GM10266 (cell line): Measurements from ENCODE around the gene MT1F.

Experiments
- DNase-seq: peaks from one replicate; pipeline ENCODE4 v3.0.0; 2012; ENCODE audit errors: extremely low spot score
- TF ChIP-seq, protein P1 (sequence below): IDR thresholded peaks from 2 replicates; pipeline ENCODE4 v1.5.1; 2012; ENCODE audit warnings: mild to moderate bottlenecking, low read depth; ENCODE audit not compliant: control insufficient read depth, insufficient read depth; ENCODE audit errors: missing control alignments

The MT1F gene

DNA sequence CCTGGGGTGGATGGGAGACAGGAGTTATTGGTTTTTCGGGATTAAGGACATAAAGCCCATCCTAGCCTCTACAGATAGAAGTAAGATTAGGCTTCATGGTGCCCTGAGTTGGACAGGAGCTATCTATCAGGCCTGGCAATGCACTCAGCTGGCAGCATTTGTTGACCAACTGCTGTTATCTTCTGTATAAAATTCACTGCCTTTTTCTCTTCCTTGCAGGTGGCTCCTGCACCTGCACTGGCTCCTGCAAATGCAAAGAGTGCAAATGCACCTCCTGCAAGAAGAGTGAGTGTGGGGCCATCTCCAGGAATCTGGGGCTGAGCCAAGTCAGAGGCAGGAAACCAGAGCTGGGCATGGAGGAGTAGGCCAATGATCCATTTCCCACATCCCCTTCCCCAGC lies 18.7 kb upstream of the MT1F start:
- DNase-seq, result no peak
- TF ChIP-seq, protein P1, sequence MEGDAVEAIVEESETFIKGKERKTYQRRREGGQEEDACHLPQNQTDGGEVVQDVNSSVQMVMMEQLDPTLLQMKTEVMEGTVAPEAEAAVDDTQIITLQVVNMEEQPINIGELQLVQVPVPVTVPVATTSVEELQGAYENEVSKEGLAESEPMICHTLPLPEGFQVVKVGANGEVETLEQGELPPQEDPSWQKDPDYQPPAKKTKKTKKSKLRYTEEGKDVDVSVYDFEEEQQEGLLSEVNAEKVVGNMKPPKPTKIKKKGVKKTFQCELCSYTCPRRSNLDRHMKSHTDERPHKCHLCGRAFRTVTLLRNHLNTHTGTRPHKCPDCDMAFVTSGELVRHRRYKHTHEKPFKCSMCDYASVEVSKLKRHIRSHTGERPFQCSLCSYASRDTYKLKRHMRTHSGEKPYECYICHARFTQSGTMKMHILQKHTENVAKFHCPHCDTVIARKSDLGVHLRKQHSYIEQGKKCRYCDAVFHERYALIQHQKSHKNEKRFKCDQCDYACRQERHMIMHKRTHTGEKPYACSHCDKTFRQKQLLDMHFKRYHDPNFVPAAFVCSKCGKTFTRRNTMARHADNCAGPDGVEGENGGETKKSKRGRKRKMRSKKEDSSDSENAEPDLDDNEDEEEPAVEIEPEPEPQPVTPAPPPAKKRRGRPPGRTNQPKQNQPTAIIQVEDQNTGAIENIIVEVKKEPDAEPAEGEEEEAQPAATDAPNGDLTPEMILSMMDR, result no peak

DNA sequence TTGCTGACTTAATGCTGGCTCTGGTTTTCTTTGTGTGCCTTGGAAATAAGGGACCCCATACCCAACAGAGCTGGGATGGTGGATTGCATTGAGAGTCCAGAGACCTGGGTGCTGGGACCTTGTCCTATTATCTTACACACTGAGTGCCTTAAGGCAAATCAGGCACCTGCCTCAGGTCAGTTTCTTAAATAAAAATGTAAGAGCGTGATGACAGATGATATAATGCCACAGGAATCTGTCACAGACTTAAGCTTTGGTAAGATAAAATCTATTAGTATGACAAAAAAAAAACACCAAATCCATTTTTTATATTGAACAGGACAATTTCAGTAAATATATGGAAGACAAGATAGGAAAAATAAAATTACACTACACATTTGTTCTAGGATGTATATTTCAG lies 17.7 kb upstream of the MT1F start:
- no peak for DNase-seq
- TF ChIP-seq, protein P1, result no peak

DNA sequence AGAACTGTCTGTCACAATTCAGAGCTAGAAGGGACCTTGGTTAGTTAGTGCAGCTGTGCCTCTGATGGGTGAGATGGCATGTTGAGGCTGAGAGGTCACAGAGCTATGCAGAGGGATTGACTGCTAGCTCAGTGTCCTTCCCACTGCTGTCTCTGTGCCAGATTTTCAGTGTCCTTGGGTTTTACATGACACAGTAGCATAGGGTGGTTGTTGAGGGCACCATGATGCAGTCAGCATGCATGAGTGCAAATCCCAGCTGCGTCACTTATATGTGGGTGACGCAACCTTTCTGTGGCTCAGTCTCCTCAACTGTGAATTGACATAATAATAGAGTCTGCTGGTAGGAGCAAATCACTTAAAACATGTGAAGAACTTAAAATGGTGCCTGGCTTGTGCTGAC lies 16.6 kb upstream of the MT1F start:
- TF ChIP-seq, protein P1, result no peak
- no peak for DNase-seq

DNA sequence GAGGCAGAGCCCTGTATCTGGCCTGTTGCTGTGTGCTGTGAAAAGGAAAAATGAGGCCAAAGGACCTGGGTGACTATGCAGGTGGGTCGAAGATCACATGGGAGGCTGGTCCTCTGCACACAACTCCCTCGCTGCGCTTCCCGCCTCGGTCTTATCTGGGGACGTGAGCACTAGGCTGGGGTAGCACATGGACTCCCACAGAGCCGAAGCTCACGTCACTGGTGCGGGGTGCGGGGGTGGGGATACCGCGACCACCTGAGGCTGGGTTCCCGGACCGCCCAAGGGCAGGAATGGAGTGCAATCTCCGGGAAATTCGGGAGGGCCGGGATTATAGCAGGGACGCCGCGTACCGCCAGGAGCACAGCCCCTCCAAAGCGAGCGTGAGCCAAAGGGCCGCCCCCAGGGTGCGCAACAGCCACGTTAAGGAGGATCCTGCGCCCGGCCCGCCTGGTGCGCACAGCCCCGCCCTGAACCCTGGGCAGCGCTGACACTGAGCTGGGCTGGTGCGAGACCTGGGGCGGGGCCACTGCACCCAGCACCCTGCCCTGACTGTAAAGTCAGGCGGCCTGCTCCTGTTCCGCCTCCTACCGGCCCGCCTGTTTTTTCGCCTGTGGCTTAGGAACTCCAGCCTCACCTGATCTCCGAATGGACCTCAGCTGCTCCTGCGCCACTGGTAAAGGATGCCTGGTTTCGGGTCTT lies 14.5 kb upstream of the MT1F start:
- TF ChIP-seq, protein P1, result peak; percentile 22
- DNase-seq, result peak; percentile 69

DNA sequence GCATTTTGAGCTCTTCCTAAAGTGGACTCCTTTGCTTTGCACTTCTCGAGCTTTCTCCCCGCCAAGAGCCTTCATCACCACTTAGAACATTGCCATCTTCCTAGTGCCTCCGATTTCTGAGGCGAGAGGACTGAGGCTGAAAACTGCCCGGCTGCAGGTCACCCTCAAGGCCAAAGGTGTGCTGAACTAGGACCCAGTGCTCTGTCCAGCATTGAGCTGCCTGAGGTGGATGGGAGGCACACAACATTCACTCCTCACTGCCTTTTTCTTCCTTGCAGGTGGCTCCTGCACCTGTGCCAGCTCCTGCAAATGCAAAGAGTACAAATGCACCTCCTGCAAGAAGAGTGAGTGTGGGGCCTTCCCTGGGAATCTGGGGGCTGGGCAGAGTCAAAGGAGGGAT lies 13.9 kb upstream of the MT1F start:
- TF ChIP-seq, protein P1, result no peak
- DNase-seq, result no peak

DNA sequence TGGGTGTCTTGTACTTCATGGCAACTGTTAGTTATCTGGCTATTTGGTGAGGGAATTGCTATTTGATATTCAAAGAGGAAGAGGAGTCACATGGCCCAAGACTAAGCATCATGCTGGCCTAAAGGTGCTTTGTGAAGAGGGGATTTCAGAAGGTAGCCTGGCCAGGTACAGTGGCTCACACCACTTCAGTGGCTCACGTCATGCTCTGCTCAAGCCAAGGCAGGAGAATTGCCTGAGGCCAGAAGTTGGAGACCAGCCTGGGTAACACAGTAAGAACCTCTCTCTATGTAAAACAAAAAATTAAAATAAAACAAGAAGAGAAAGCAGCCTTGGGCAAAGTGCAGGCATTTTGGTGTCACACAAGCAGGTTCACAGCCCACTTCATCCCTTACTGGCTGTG lies 12.4 kb upstream of the MT1F start:
- TF ChIP-seq, protein P1, result no peak
- DNase-seq, result no peak

DNA sequence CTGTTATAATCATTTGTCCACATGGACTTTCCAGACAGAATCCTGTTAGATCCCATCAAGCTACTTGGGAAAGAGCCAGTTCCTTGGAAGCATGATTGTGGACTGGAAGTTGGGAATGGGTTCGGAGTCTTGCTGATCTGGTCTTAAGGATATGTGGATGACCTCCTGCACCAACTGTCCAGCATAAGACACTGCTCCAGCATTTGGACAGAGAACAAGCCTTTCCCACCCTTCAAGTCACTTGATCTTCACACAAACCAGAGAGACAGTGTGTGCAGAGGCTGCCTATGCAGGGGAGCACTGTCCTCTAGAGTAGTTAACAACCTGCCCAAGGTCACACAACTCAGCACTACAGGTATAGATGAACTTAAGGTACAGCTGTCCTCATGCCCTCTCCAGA lies 11.9 kb upstream of the MT1F start:
- TF ChIP-seq, protein P1, result no peak
- no peak for DNase-seq
